GM12878 (cell line): ENCODE measurements around the gene FGF12. TPM values are rescaled to one million over a fixed set of nuclear protein-coding genes. Genes with fewer than 3 reads are reported as not detected.

Source experiments
- ATAC-seq: fragments of 200-7000 bp; cut with Tn5 transposase; 3 replicates; pipeline ENCODE4 v1.9.1; 2020; ENCODE audit warnings: mild to moderate bottlenecking, moderate library complexity
- BruUV-seq: library from RNA; stranded (reverse); fragments of 400-500 nt; replicated peaks from 2 replicates; lab custom pipeline; 2021; lab: Mats Ljungman, UMichigan
- CTCF ChIA-PET: fragments of 300-600 bp; sonication (Branson Sonifier 250); formaldehyde crosslinking; extraction: SDS; loops from one replicate; lab custom pipeline; 2021; ENCODE audit warnings: inconsistent platforms; lab: Yijun Ruan, JAX
- POLR2A ChIA-PET: fragments of 350-600 bp; formaldehyde crosslinking; extraction: SDS; loops from one replicate; lab custom pipeline; 2021; ENCODE audit warnings: inconsistent platforms; lab: Charles Lee
- RAD21 ChIA-PET: fragments of 300-600 bp; sonication (Branson Sonifier 250); formaldehyde crosslinking; loops from one replicate; lab custom pipeline; 2023; ENCODE audit warnings: antibody characterized with exemption; ENCODE audit not compliant: unreplicated experiment; lab: Charles Lee
- SMC1A ChIA-PET: fragments of 300-600 bp; sonication (Branson Sonifier 250); formaldehyde crosslinking; loops from one replicate; lab custom pipeline; 2023; ENCODE audit not compliant: unreplicated experiment, uncharacterized antibody; lab: Charles Lee
- DNase-seq: peaks from one replicate; pipeline ENCODE4 v3.0.0-alpha.2; 2011; ENCODE audit warnings: low read depth, low spot score
- FAIRE-seq: peaks from 3 replicates; lab custom pipeline; 2011; peaks lifted over from hg19 to GRCh38; lab: Jason Lieb, UNC
- H2AFZ ChIP-seq: 2 replicates; pipeline ENCODE4 v1.6.0; 2011; ENCODE audit warnings: low read depth, low read length, control low read depth; ENCODE audit not compliant: control insufficient read depth
- H3K27ac ChIP-seq: 2 replicates; pipeline ENCODE4 v1.5.1; 2011; ENCODE audit warnings: control low read depth; ENCODE audit not compliant: control insufficient read depth, insufficient read depth
- H3K27me3 ChIP-seq, 2 experiments: replicated peaks in 1 of 2; 2 replicates each; pipeline versions ENCODE4 v1.6.0 to v1.6.1; 2011; ENCODE audit warnings: low read length in 1 of 2; ENCODE audit not compliant: control insufficient read depth in 2 of 2, insufficient read depth in 2 of 2
- H3K36me3 ChIP-seq, 2 experiments: 2 replicates each; pipeline ENCODE4 v1.5.1; 2011; ENCODE audit warnings: low read length in 1 of 2; ENCODE audit not compliant: control insufficient read depth in 2 of 2, insufficient read depth in 2 of 2
- H3K4me1 ChIP-seq: 2 replicates; pipeline ENCODE4 v1.6.1; 2011; ENCODE audit warnings: mild to moderate bottlenecking, low read length, moderate library complexity, mixed read lengths; ENCODE audit not compliant: control insufficient read depth, insufficient read depth
- H3K4me2 ChIP-seq: 2 replicates; pipeline ENCODE4 v1.6.0; 2011; ENCODE audit warnings: control low read depth; ENCODE audit not compliant: control insufficient read depth, insufficient read depth
- H3K4me3 ChIP-seq: fragments of 200-600 bp; sonication (generic); 2 replicates; pipeline ENCODE4 v1.5.1; 2016
- H3K79me2 ChIP-seq: 2 replicates; pipeline ENCODE4 v1.6.0; 2011; ENCODE audit warnings: low read length; ENCODE audit not compliant: control insufficient read depth, insufficient read depth
- H3K9ac ChIP-seq: 2 replicates; pipeline ENCODE4 v1.8.0; 2011; ENCODE audit warnings: low read length, control low read depth, mixed read lengths; ENCODE audit not compliant: control insufficient read depth, insufficient read depth
- H3K9me3 ChIP-seq: replicated peaks from 3 replicates; pipeline ENCODE4 v1.5.1; 2011; ENCODE audit warnings: mild to moderate bottlenecking, low read length; ENCODE audit not compliant: control insufficient read depth, insufficient read depth
- H4K20me1 ChIP-seq: 2 replicates; pipeline ENCODE4 v1.6.0; 2011; ENCODE audit not compliant: control insufficient read depth, insufficient read depth
- EGR1 ChIP-seq, 2 experiments: IDR thresholded peaks; 1 replicate in 1 of 2; 2 replicates in 1 of 2; pipeline ENCODE4 v1.6.1; 2011 to 2012; ENCODE audit warnings: low read depth in 2 of 2, low read length in 2 of 2, borderline replicate concordance in 1 of 2, mild to moderate bottlenecking in 1 of 2, moderate library complexity in 1 of 2
- HCFC1 ChIP-seq: fragments of 150-350 bp; IDR thresholded peaks from 2 replicates; pipeline ENCODE4 v1.6.1; 2014; ENCODE audit warnings: low read length
- SMC3 ChIP-seq: IDR thresholded peaks from 2 replicates; pipeline ENCODE4 v1.6.1; 2011; ENCODE audit warnings: low read length, improper control_type of control experiment, borderline replicate concordance
- ZBED1 ChIP-seq: IDR thresholded peaks from 2 replicates; pipeline ENCODE4 v1.6.1; 2016; ENCODE audit warnings: borderline replicate concordance
- WGBS: methylation state at CpG from one replicate; pipeline ENCODE4 v1.1.6; 2016; ENCODE audit warnings: low lambda C conversion rate; ENCODE audit not compliant: insufficient replicate concordance, insufficient coverage; ENCODE audit errors: missing lambda C conversion rate; 5-methylcytosine and 5-hydroxymethylcytosine counted together
- in situ Hi-C: fragments of 300-500 bp; cut with MboI; formaldehyde crosslinking; loops from 9 replicates; pipeline ENCODE4 v1.14.3; 2018; ENCODE audit warnings: mixed read lengths
- intact Hi-C: fragments of 100-400 bp; cut with micrococcal nuclease; formaldehyde crosslinking; loops from one replicate; pipeline ENCODE4 v1.14.2; 2022; ENCODE audit not compliant: unreplicated experiment
- polyA plus RNA-seq, 11 experiments: library from polyadenylated mRNA; depleted of rRNA in 4 of 11; unstranded in 6 of 11; stranded (reverse) in 5 of 11; fragments of >200 nt; fragmentation: Nextera tagmentation in 4 of 11; fragmentation: Illumina TruSeq in 1 of 11; extraction: Ambion mirVana in 4 of 11; extraction: Trizol in 1 of 11; gene quantifications; 1 replicate in 1 of 11; 2 replicates in 10 of 11; pipeline versions ENCODE4 v1.2.1 to v1.2.3, GENCODE V29; 2011 to 2016; ENCODE audit warnings: inconsistent platforms in 2 of 11, missing spikeins in 2 of 11, low read depth in 1 of 11
- total RNA-seq, 4 experiments: library from RNA; depleted of rRNA in 3 of 4; stranded (reverse); fragments of >200 nt in 3 of 4; fragmentation: Illumina TruSeq in 1 of 4; extraction: Trizol in 1 of 4; gene quantifications; 2 replicates each; pipeline versions ENCODE4 v1.2.1 to v1.2.3, GENCODE V29; 2013 to 2021
- TF ChIP-seq, protein P1 (sequence below): IDR thresholded peaks from 2 replicates; pipeline ENCODE4 v1.6.1; 2012; ENCODE audit warnings: mild to moderate bottlenecking, low read depth, low read length
- TF ChIP-seq, protein P2 (sequence below): IDR thresholded peaks from 2 replicates; pipeline ENCODE4 v1.6.1; 2011; ENCODE audit warnings: mild to moderate bottlenecking, low read depth, low read length, moderate library complexity; ENCODE audit not compliant: insufficient replicate concordance
- TF ChIP-seq, protein P3 (sequence below): fragments of 450-650 bp; formaldehyde crosslinking; IDR thresholded peaks from 2 replicates; pipeline ENCODE4 v1.5.0; 2022; ENCODE audit warnings: mild to moderate bottlenecking, missing genetic modification characterization
- TF ChIP-seq, protein P4 (sequence below): fragments of 450-650 bp; IDR thresholded peaks from 2 replicates; pipeline ENCODE4 v1.6.1; 2016; ENCODE audit warnings: mild to moderate bottlenecking

The FGF12 gene
- total and polyA plus RNA-seq, 10 of the 15 experiments (the other 5 are each of a cell fraction or from before 2014, with no cell fraction given), result 0.03 to 0.43 (median 0.13) TPM; not detected in 7

DNA sequence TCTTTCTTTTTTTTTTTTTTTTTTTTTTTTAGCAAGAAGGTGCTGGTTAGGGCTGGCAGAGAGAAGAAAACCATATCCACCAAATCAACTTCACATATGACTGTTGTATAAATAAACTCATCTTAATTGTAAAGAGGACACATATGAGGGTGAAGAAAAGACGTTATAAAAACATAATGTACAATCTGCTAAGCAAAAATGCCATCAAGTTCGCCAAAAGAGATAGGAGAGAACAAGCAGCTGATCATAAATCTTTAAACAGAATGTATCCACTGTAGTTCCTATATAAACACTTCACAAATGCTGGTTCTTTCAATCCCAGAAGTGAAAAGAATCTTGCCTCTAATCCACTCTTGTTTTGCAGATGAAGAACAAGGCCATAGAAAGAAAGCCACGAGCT lies 9.2 kb downstream of the FGF12 start:
- intact Hi-C loops (no loop called here), in situ Hi-C loops (no loop called here)
- BruUV-seq, result no TSS peak
- Histone ChIP-seq H4K20me1 (no peaks in the 10 kb centered on the region), H3K36me3 (no peaks in the 10 kb centered on the region), H3K27me3 (no peaks in the 10 kb centered on the region), H3K4me1 (no peaks in the 10 kb centered on the region), H3K4me3 (no peak overlapping the region), H2AFZ (no peak overlapping the region), H3K4me2 (no peak overlapping the region), H3K79me2 (no peaks in the 10 kb centered on the region), H3K9ac (no peak overlapping the region), H3K27ac (no peak overlapping the region), H3K9me3 (no peaks in the 10 kb centered on the region)
- RAD21 ChIA-PET, result no interaction called here
- ATAC-seq (no peak), DNase-seq (no peak), FAIRE-seq (no peak)
- SMC1A ChIA-PET, result interaction anchor here (0.5 to 0.9 kb wide), 2 partner anchors 11 to 47 kb away, joined by 4 read pairs; no protein-coding TSS in a partner anchor
- WGBS, result 1% methylated on average over 3 of the region's 3 CpGs
- TF ChIP-seq SMC3 (no peak), HCFC1 (no peak)
- TF ChIP-seq, protein P1, sequence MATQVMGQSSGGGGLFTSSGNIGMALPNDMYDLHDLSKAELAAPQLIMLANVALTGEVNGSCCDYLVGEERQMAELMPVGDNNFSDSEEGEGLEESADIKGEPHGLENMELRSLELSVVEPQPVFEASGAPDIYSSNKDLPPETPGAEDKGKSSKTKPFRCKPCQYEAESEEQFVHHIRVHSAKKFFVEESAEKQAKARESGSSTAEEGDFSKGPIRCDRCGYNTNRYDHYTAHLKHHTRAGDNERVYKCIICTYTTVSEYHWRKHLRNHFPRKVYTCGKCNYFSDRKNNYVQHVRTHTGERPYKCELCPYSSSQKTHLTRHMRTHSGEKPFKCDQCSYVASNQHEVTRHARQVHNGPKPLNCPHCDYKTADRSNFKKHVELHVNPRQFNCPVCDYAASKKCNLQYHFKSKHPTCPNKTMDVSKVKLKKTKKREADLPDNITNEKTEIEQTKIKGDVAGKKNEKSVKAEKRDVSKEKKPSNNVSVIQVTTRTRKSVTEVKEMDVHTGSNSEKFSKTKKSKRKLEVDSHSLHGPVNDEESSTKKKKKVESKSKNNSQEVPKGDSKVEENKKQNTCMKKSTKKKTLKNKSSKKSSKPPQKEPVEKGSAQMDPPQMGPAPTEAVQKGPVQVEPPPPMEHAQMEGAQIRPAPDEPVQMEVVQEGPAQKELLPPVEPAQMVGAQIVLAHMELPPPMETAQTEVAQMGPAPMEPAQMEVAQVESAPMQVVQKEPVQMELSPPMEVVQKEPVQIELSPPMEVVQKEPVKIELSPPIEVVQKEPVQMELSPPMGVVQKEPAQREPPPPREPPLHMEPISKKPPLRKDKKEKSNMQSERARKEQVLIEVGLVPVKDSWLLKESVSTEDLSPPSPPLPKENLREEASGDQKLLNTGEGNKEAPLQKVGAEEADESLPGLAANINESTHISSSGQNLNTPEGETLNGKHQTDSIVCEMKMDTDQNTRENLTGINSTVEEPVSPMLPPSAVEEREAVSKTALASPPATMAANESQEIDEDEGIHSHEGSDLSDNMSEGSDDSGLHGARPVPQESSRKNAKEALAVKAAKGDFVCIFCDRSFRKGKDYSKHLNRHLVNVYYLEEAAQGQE, result no peak
- CTCF ChIA-PET, result no interaction called here
- POLR2A ChIA-PET, result no interaction called here

DNA sequence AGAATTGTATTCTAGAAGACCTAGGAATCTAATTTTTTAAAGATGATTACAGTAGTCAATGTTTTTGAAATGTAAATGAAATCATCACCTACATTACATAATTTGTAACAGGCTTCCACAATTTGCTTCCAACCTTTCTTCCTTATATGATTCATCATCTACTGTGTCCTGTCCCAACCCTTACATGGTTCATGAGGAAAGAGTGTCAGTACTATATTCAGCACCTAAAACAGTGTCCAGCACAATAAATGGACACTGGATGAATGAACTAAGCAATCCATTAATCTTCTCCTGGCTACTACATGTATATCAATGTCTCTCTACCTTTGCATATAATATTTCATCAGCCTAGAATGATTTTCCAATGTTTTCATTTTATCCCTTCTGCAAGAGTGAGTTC lies 12.2 kb downstream of the FGF12 start:
- Histone ChIP-seq H3K4me3 (no peak overlapping the region), H3K9ac (no peak overlapping the region), H3K36me3 (no peaks in the 10 kb centered on the region), H3K4me1 (no peaks in the 10 kb centered on the region), H3K4me2 (no peak overlapping the region), H4K20me1 (no peaks in the 10 kb centered on the region), H3K27me3 (no peaks in the 10 kb centered on the region), H3K79me2 (no peaks in the 10 kb centered on the region), H3K9me3 (no peaks in the 10 kb centered on the region), H2AFZ (no peak overlapping the region), H3K27ac (no peak overlapping the region)
- DNase-seq (no peak), ATAC-seq (no peak), FAIRE-seq (no peak)
- in situ Hi-C loops, result no loop called here
- intact Hi-C loops, result no loop called here
- RAD21 ChIA-PET, result no interaction called here
- SMC1A ChIA-PET, result no interaction called here
- CTCF ChIA-PET, result no interaction called here
- POLR2A ChIA-PET, result no interaction called here
- BruUV-seq, result no TSS peak
- no peak for TF ChIP-seq ZBED1
- TF ChIP-seq, protein P2, sequence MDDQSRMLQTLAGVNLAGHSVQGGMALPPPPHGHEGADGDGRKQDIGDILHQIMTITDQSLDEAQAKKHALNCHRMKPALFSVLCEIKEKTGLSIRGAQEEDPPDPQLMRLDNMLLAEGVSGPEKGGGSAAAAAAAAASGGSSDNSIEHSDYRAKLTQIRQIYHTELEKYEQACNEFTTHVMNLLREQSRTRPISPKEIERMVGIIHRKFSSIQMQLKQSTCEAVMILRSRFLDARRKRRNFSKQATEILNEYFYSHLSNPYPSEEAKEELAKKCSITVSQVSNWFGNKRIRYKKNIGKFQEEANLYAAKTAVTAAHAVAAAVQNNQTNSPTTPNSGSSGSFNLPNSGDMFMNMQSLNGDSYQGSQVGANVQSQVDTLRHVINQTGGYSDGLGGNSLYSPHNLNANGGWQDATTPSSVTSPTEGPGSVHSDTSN, result no peak
- TF ChIP-seq, protein P3, sequence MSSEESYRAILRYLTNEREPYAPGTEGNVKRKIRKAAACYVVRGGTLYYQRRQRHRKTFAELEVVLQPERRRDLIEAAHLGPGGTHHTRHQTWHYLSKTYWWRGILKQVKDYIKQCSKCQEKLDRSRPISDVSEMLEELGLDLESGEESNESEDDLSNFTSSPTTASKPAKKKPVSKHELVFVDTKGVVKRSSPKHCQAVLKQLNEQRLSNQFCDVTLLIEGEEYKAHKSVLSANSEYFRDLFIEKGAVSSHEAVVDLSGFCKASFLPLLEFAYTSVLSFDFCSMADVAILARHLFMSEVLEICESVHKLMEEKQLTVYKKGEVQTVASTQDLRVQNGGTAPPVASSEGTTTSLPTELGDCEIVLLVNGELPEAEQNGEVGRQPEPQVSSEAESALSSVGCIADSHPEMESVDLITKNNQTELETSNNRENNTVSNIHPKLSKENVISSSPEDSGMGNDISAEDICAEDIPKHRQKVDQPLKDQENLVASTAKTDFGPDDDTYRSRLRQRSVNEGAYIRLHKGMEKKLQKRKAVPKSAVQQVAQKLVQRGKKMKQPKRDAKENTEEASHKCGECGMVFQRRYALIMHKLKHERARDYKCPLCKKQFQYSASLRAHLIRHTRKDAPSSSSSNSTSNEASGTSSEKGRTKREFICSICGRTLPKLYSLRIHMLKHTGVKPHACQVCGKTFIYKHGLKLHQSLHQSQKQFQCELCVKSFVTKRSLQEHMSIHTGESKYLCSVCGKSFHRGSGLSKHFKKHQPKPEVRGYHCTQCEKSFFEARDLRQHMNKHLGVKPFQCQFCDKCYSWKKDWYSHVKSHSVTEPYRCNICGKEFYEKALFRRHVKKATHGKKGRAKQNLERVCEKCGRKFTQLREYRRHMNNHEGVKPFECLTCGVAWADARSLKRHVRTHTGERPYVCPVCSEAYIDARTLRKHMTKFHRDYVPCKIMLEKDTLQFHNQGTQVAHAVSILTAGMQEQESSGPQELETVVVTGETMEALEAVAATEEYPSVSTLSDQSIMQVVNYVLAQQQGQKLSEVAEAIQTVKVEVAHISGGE, result no peak
- TF ChIP-seq, protein P4, sequence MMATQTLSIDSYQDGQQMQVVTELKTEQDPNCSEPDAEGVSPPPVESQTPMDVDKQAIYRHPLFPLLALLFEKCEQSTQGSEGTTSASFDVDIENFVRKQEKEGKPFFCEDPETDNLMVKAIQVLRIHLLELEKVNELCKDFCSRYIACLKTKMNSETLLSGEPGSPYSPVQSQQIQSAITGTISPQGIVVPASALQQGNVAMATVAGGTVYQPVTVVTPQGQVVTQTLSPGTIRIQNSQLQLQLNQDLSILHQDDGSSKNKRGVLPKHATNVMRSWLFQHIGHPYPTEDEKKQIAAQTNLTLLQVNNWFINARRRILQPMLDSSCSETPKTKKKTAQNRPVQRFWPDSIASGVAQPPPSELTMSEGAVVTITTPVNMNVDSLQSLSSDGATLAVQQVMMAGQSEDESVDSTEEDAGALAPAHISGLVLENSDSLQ, result no peak
- TF ChIP-seq EGR1 (IDR thresholded peaks at IDR 0.05; ENCODE audit: borderline replicate concordance in 1 of 2, low read depth in 2 of 2, low read length in 2 of 2), result no peak
